KOPT-K1 (cell line): ENCODE measurements around the gene TTK.
A peak's percentile ranks its signal among the peaks of the same experiment; 100 is the strongest.
"Not testable (repeated sequence)": the region's sequence is repeated elsewhere in the genome, so short reads cannot be mapped to it uniquely, and the experiment has no call there.

Experiments
- H3K27ac ChIP-seq: fragments of 200-600 bp; sonication (generic); 2 replicates; pipeline ENCODE4 v1.5.1; 2016; ENCODE audit warnings: antibody characterized with exemption, mild to moderate bottlenecking, low read depth, low read length; ENCODE audit not compliant: poor library complexity, severe bottlenecking
- H3K36me3 ChIP-seq: fragments of 200-600 bp; sonication (generic); 2 replicates; pipeline ENCODE4 v1.5.1; 2017; ENCODE audit warnings: antibody characterized with exemption, mild to moderate bottlenecking, low read length, moderate library complexity; ENCODE audit not compliant: insufficient read depth
- H3K9me3 ChIP-seq: fragments of 200-600 bp; sonication (generic); 2 replicates; pipeline ENCODE4 v1.5.1; 2017; ENCODE audit warnings: antibody characterized with exemption, low read length, mild to moderate bottlenecking; ENCODE audit not compliant: insufficient read depth, poor library complexity, severe bottlenecking

Gene TTK

GRCh38 chr6:80005406-80005805 lies 957 bp downstream of the TTK start:
- Histone ChIP-seq H3K9me3 (no peaks in the 10 kb centered on the region), H3K36me3 (peaks cover 48% of the 10 kb centered on the region), H3K27ac (peak overlapping the region; percentile 96)

DNA sequence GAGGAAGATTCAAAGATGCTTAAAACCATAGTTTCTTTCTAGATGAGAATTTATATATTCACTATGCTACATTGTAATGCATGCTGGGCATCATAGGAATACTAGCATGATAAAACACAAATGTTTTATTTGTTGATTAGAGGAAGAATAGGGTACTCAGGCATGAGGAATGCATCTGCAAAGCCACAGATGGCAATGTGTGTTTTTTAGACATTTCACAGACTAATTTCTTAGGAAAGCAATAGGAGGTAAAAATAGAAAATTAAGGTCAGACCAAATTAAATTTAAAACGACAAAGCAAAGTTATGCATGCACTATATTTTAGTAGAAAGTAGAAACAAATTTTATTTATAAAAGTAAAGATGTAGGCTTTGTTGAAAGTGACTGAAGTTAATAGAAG lies 2.1 kb downstream of the TTK start:
- H3K9me3 ChIP-seq, result no peaks in the 10 kb centered on the region
- no peak overlapping the region for H3K27ac ChIP-seq
- peaks cover 59% of the 10 kb centered on the region for H3K36me3 ChIP-seq

- Histone ChIP-seq H3K9me3 (no peaks in the 10 kb centered on the region), H3K27ac (no peak overlapping the region), H3K36me3 (peaks cover 89% of the 10 kb centered on the region)
Measured at GRCh38 chr6:80009531-80009930, 5.1 kb downstream of the TTK start.

GRCh38 chr6:80010288-80010687 lies 5.8 kb downstream of the TTK start:
- H3K27ac ChIP-seq, result no peak overlapping the region
- H3K9me3 ChIP-seq, result no peaks in the 10 kb centered on the region
- peaks cover 96% of the 10 kb centered on the region for H3K36me3 ChIP-seq

DNA sequence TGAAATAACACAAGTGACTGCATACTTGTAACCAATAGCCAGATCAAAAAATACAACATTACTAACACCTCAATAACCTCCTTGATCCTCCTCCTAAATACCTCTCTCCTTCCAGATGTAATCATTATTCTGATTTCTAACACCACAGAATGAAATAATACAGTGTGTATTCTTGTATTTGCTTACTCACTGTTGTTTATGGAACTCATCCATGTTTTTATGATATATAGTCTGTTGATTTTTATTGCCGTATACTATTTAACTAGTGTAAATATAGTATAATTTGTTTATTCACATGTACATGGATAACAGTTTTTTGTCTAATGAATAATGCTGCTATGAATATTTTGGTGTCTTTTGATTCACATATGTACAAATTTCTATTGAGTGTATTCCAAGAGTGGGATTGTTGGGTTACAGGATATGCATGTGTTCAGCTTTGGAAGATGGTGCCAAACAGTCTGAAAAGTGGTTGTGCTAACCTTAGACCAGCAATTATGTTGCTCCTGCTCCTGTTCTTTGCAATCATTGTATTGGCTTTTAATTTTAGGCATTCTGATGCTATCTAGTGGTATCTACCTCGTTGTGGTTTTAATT lies 11.5 kb downstream of the TTK start:
- Histone ChIP-seq H3K9me3 (no peaks in the 10 kb centered on the region), H3K36me3 (peaks cover 99% of the 10 kb centered on the region), H3K27ac (no peak overlapping the region)

- Histone ChIP-seq H3K27ac (no peak overlapping the region), H3K36me3 (peaks cover 99% of the 10 kb centered on the region), H3K9me3 (no peaks in the 10 kb centered on the region)
Measured at GRCh38 chr6:80020381-80021120, 16.1 kb downstream of the TTK start.

- Histone ChIP-seq H3K36me3 (peaks cover 99% of the 10 kb centered on the region), H3K27ac (no peak overlapping the region), H3K9me3 (no peaks in the 10 kb centered on the region)
Measured at GRCh38 chr6:80021131-80021530, 16.7 kb downstream of the TTK start.

- H3K27ac ChIP-seq, result no peak overlapping the region
- H3K9me3 ChIP-seq, result no peaks in the 10 kb centered on the region
- H3K36me3 ChIP-seq, result peaks cover 99% of the 10 kb centered on the region
Measured at GRCh38 chr6:80021591-80021990, 17.1 kb downstream of the TTK start.

GRCh38 chr6:80022803-80023202 lies 18.4 kb downstream of the TTK start:
- H3K36me3 ChIP-seq, result peaks cover 99% of the 10 kb centered on the region
- no peak overlapping the region for H3K27ac ChIP-seq
- no peaks in the 10 kb centered on the region for H3K9me3 ChIP-seq

- Histone ChIP-seq H3K27ac (no peak overlapping the region), H3K9me3 (no peaks in the 10 kb centered on the region), H3K36me3 (peaks cover 100% of the 10 kb centered on the region)
Measured at GRCh38 chr6:80028589-80028988, 24.1 kb downstream of the TTK start.

DNA sequence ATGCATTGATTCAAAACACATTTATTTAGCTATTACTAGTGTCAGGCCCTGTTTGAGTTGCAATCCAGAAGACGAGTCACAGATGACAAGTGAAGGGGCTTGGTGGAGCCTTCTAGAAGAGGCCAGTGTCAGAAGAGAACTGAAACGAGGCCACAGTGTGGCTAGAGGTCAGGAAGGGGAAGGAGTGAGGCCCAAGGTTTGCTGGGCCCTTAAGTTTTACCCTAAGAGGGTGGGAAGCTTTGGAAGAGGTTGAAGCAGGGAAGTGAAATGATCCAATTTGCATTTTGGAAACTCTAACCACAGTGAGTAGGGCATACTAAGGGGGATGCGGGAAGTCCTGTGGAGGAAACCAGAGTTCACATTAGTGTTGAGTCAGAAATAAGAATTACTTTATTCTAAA lies 25.0 kb downstream of the TTK start:
- no peak overlapping the region for H3K27ac ChIP-seq
- peaks cover 100% of the 10 kb centered on the region for H3K36me3 ChIP-seq
- H3K9me3 ChIP-seq, result no peaks in the 10 kb centered on the region

GRCh38 chr6:80048220-80048619 lies 43.8 kb downstream of the TTK start:
- H3K9me3 ChIP-seq, result peaks cover 12% of the 10 kb centered on the region

DNA sequence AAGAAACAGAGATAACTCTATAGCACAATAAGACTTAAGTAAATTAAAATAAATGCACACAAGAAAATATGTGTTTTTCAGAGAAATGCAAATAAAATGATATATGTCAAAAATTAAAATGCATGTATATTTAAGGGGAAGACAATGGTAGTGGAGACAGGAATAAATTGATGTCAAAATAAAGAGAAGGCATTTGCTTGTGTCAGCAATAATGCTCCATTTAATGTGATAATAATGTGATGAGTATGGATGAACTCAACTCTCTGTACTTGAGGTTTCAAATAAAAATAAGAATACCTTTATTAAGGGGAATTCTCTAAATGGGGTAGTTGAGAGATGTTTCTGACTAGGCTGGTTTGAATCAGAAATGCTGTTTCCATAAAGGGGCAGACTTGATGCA lies 56.3 kb downstream of the TTK start:
- no peaks in the 10 kb centered on the region for H3K9me3 ChIP-seq
- H3K36me3 ChIP-seq, result no peaks in the 10 kb centered on the region
- H3K27ac ChIP-seq, result no peak overlapping the region

More at GRCh38 chr6:80048220-80048619, 43.8 kb downstream of the TTK start:
- peaks cover 52% of the 10 kb centered on the region for H3K36me3 ChIP-seq
- H3K27ac ChIP-seq, result not testable (repeated sequence)

DNA sequence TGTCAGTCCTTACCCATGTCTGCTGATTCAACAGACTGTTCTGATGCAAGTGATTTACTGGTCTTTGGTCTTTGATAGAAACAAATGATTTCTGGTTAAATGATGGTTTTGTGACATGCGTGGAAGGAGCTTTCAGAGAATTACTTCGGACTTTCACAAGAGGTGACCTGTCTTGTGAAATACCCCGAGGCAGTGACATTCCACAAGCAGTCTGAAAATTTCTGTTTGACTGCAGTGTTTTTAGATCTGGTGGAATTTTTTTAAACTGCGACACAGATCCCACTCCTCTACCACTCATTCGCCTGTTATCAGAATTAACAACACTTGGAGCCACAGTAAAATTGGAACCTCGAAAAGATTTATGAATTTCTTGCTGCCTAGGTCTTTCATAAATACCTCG lies 63.7 kb downstream of the TTK start:
- not testable (repeated sequence) for H3K27ac ChIP-seq, H3K36me3 ChIP-seq, H3K9me3 ChIP-seq

- H3K36me3 ChIP-seq, H3K27ac ChIP-seq, H3K9me3 ChIP-seq: not testable (repeated sequence)
Measured at GRCh38 chr6:80070431-80070830, 66.0 kb downstream of the TTK start.

DNA sequence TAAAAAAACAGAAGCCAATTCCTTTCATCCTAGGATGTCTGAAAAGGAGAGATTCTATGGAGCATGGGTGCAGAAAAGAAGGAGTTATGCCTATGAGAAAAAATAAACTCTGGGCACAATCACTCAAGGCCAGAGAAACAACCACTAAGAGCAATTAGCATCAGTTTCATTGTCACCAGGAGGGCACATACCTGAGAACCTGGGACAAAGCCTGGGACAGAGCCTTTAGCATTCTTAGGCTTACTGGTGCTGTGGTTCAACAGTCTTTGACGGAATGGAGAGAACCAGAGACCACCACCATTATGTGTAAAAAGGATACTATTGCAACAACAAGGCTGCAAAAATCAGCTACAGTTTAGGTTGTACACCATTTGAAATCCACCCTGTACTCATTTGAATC lies 72.6 kb downstream of the TTK start:
- no peaks in the 10 kb centered on the region for H3K9me3 ChIP-seq
- no peak overlapping the region for H3K27ac ChIP-seq
- no peaks in the 10 kb centered on the region for H3K36me3 ChIP-seq
